ENCODE measurements around the gene ZSCAN12. TPM values are rescaled to one million over a fixed set of nuclear protein-coding genes. Genes with fewer than 3 reads are reported as not detected.

Gene ZSCAN12
- total and polyA plus RNA-seq, 2 of the 13 experiments (the other 11 are each of a cell fraction or from before 2014, with no cell fraction given), result 2.8 to 8.9 TPM

GRCh38 chr6:28335564-28336283 is 63.8 kb downstream of the ZSCAN12 start, which contains the start of gene ZSCAN31 (continued):
- TF ChIP-seq ZBTB20 (CRISPR knock-in tag; IDR thresholded peaks at IDR 0.05; ENCODE audit: borderline replicate concordance, low read depth) (peak; percentile 83; the same call in 1 of the 2 replicates), ZNF746 (CRISPR knock-in tag; IDR thresholded peaks at IDR 0.05) (peak; percentile 38; the same call in 1 of the 2 replicates), POLR2AphosphoS5 (IDR thresholded peaks at IDR 0.05; ENCODE audit: low read depth, low read length) (peak; percentile 94), GABPB1 (CRISPR knock-in tag; IDR thresholded peaks at IDR 0.05) (peak; percentile 91), ZNF670 (CRISPR knock-in tag; IDR thresholded peaks at IDR 0.05; ENCODE audit: borderline replicate concordance) (no peak), SKIL (CRISPR knock-in tag; IDR thresholded peaks at IDR 0.05; ENCODE audit: borderline replicate concordance) (no peak), ZNF83 (CRISPR knock-in tag; IDR thresholded peaks at IDR 0.05; ENCODE audit: borderline replicate concordance) (no peak), GLI4 (CRISPR knock-in tag; IDR thresholded peaks at IDR 0.05; ENCODE audit: borderline replicate concordance) (no peak), HDAC6 (IDR thresholded peaks at IDR 0.05; ENCODE audit: low read depth, low read length) (no peak), RBAK (CRISPR knock-in tag; IDR thresholded peaks at IDR 0.05) (no peak), BCLAF1 (IDR thresholded peaks at IDR 0.05) (no peak), SIX1 (CRISPR knock-in tag; IDR thresholded peaks at IDR 0.05; ENCODE audit: borderline replicate concordance) (0 out of 2 replicates have a peak, but pooled peaks have one; percentile 23), ATF1 (CRISPR knock-in tag; IDR thresholded peaks at IDR 0.05) (peak; percentile 70; the same call in 1 of the 2 replicates), THAP11 (CRISPR knock-in tag; IDR thresholded peaks at IDR 0.05) (peak; percentile 74), MLXIP (CRISPR knock-in tag; IDR thresholded peaks at IDR 0.05; ENCODE audit: borderline replicate concordance) (peak; percentile 70), MTF1 (CRISPR knock-in tag; IDR thresholded peaks at IDR 0.05) (no peak; the same call in 1 of the 2 replicates), ARID2 (CRISPR knock-in tag; IDR thresholded peaks at IDR 0.05; ENCODE audit: borderline replicate concordance) (peak; percentile 55; the same call in 1 of the 2 replicates), LCORL (IDR thresholded peaks at IDR 0.05) (no peak), LCORL (CRISPR knock-in tag; IDR thresholded peaks at IDR 0.05) (0 out of 2 replicates have a peak, but pooled peaks have one; percentile 55), NRL (CRISPR knock-in tag; IDR thresholded peaks at IDR 0.05; ENCODE audit: borderline replicate concordance) (peak; percentile 96), ZNF136 (CRISPR knock-in tag; IDR thresholded peaks at IDR 0.05; ENCODE audit: low read depth) (0 out of 2 replicates have a peak, but pooled peaks have one; percentile 23)

Data from HepG2 (cell line).